ENCODE measurements around the gene DCLK1.
"Not testable (repeated sequence)": the region's sequence is repeated elsewhere in the genome, so short reads cannot be mapped to it uniquely, and the experiment has no call there.

The DCLK1 gene

DNA sequence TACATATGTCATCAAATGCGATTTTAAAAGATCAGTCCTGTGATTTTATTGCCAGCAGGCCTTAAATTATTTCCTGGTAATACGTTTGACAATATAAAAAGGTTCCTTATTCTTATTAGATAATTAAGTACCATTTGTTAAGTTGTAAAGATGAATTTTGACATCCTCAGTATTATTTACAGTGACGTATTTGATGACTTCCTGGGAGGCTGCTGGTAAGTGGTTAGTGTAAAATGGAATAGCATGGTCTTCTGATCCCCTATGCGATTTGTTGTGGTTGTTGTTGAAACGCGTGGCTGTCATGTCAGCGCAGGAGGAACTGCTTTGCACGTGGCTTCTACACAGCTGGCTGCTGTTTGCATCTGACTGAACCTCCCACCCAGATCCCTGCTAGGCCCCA, 99.7 kb downstream of the DCLK1 start:
- DNase-seq = no peak

DNA sequence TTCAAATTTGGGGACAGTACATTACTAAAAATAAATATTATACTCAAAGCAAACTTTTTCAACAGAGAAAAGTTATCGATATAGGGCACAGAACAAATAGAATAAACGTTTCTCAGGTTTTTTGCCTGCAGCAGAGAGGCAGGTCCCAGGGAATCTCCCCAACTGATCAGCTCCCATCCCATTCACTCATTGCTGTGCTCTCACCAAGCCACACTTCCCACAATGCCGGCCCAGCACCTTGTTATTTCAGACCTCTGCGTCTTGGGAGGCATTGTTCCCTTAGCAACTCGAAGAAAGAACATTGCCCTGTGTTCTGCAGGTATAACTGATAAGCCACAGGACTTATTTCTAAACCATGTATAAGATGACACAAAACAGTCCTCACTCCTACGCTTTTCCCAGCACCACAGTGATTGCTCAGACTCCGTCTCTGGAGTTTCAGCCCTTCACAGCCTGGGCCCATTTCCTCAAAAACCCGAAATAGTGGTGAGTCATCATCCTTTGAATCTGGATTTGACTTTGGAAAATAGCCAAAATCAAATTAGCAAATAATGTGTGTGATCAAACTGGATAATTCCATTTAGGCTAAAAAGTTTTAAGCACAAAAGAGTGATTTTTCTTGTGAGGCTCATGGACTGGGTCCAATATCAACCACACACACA, 100.4 kb downstream of the DCLK1 start:
- DNase-seq = peak; percentile 51

DNA sequence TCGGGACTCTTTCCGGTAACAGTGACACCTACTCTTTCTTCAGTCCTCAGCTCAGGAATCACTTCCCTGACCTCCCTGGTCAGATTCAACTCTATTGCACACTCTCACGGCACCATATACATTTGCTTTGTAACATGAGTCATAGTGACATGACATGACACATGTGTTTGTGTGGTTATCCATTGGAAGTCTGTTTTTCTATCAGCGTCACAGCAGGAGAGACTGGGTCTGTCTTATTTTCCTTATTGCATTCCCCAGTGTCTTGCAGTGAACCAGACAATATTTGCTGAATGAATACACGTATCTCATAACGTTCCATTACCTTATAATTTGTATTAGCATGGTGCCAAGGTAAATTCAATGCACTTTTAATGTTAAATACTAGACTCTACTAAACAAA, 102.0 kb downstream of the DCLK1 start:
- no peak for DNase-seq

DNA sequence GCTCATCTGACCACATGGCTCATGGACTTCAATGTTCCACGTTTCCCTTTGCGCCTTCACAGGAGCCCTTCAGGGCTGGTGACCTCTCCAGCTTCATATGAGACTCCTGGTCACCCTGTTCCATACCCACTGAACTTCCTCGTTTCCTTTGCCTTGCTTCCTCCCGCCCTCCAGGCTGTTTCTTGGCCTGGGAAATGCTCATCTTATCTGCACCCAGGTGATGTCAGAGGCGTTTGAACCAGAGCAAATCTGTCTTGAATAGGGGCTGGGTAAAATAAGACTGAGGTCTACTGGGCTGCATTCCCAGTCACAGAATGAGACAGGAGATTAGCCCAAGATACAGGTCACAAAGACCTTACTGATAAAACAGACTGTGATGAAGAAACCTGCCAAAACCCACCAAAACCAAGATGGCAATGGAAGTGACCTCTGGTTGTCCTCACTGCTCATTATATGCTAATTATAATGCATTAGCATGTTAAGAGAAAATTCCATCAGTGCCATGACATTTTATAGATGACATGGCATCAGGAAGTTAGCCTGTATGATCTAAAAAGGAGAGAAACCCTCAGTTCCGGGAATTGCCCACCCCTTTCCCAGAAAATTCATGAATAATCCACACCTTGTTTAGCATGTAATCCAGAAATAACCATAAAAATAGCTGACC, 102.7 kb downstream of the DCLK1 start:
- DNase-seq = no peak

DNA sequence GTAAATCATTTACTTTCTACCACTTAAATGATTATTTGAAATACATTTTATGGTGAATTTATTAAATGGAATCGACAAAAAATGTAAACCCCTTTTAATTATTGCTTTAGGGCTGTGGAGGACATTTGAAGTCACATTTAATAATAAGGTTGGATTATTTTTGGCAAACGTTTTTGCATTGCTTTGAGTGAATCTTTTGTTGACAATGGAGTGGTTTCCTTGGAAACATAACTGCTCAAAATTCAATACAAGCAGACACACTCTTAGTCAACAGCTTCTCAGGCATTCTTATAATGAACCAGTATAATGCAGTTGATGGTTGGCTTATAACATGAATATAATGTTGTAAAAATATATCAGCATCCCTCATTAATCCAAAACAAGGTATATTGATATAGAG, 104.7 kb downstream of the DCLK1 start:
- no peak for DNase-seq

DNA sequence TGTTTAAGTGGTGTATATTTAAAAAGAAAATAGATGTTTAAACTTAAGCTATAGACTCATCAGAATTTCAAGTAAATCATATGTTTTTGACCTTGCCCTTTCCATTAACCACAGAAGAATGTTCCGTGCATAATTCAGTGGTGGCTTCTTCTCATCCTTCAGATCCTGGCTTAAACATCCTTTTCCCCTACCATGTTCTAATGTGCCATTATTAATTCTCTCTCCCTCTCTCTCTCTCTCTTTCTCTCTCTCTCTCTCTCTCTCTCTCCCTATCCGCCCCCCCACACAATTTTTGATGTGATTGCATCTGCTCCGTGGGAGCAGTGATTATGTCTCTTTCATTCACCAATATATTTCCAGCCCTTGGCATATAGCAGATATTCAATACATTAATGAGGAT, 116.4 kb downstream of the DCLK1 start:
- no peak for DNase-seq

DNA sequence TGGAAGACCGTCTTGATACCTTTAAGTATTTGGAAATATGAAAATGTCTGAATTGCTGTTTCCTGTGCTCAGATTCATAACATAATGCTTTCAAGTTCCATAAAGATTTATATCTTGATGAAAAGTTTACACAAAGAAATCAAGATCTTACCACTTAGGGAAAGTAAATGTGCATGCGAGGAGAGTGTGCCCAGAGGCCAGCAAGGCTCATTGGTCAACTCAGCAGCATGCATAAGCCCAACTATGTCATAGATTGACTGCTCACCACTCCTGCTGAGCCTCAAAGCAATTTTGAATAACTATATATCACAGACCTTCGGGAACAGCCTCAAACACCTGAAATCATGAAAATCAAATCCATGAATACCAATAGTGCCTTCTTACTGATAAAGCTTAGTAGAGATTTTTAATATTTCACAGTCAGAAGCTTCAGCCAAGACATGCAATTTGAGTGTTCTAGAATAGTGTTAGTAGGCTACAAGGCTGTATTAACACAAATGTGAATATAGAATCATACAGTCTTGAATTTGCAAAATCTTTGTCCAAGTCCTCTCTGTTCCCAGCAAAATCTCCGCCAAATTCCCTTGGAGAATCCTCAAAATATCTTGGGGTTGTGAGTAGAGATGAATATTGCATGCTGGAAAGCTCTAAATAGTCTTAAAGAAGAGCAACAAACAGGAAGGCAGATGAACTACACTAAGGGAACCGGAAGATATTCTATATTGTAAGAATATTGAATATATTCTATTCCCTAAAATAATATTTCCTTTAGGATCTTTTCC, 124.1 kb downstream of the DCLK1 start:
- DNase-seq = no peak

DNA sequence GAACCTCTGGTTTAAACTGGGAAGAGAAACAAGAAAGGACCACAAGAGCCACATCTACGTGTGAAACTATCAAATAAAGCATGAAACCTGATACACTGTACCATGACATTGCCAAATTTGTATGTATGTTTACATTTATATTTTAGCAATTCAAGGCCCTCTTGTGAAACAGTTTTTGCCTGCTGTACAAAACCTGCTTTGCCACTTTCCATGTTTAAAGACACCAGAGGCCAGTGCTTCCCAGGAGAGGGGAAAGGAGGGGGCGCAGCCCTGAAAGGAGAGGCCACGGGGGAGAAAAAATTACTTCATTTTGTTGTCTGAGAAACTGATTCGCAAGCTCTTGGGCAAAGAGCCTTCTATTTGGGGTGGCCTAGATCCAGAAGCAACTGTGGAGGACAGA, 124.8 kb downstream of the DCLK1 start:
- no peak for DNase-seq

DNA sequence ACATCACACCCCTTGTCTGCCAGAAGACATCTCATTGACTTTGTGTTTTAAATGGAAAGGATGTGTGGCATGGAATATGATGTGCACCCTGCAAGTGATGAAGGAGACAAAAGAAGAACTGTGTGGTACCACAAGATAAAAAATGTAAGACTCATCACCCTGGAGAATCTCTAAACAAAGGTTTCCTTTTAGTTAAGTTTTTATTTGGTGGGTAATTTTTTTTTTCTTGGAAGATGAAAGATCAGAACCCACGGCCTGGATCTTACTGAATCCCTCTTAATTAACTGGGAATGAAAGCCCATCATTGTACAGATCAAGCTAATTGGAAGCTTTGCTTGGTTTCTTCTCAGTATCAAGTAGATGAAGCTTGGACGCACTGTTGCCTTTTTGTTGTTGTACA, 129.6 kb downstream of the DCLK1 start:
- no peak for DNase-seq

DNA sequence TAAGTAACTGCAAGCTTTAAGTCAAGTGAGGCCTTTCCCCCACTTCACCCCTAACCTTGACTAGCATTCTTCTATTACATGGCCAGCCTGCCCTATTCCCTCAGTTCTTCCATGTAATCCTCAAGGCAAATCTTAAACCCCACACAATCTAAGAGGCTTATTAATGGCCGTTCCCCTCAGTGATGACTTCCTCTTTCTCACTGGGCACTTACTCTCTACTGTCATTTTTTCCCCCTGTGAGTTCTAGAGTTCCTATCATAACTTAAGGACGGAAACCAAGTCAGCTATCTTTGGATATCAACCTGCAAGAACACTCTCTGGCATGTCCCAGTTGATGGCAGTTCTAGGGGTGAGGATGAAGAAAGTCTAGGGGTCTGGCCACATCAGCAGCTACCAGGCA, 131.2 kb downstream of the DCLK1 start:
- no peak for DNase-seq

DNA sequence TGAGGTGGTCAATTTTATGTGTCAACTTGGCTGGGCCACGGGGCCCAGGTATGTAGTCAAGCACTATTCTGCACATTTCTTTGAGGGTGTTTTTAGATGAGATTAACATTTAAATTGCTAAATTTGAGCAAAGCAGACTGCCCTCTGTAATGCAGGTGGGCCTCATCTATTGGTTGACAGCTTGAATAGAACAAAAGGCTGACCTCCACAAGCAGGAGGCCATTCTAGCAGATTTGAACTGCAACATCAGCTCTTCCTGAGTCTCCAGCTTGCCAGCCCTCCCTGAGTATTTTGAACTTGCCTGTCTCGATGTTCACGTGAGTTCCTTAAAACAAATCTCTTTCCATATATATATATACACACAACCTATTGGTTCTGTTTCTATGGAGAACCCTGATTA, 134.8 kb downstream of the DCLK1 start:
- no peak for DNase-seq

DNA sequence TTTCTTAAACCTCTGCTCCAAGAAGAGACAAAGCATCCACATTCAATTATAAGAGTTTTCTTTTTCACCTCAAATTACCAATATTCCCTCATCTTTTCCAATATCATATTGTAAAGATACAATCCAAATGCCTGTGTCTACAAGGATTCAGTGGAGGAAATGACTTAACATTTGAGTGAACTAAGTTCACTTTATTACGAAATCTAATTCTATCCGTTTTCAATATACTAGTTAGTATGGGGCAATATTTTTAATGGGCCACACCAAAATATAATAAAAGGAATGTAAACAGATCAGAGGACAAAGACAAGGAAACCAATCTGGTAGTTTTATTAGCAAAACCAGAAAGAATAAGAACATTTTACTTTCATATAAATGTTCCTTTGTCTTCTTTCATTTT, 136.0 kb downstream of the DCLK1 start:
- no peak for DNase-seq

DNA sequence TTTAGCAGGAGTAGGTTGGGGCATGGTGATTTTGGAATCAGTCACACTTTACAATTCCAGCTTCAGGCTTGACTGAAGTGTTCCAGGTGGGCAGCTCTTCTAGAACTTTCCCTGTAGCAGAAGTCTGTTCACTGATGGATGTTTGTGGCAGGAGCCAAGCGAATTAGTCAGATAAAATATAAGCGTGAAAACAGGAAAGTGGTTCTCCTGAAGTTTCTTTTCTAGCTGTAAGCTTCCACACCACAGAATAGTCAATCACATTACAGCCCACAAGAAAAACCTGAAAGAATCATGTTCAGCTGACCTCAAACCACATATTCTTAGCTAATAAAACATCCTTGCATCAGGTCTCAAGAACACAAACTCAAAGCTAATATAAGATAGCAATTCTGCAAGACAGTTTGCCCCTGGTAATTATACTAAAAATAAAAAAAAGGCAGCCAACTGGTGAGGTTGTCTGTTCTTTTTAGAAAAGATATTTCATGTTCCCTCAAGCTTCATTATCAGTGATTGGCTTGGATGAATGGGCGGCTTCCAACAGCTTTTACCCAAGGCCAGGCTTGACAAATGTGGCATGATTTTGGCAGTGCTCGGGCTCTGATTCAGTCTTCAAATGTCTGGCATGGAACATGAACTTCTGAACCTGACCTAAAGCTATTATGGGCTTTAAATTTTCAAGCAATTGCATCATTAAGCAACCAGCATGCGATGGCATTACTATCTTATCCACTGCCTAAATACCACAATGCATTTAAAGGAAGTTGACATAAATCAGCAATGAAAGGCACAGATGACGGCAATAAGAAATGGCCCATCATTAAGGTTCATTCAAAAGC, 136.8 kb downstream of the DCLK1 start:
- DNase-seq = peak; percentile 75

DNA sequence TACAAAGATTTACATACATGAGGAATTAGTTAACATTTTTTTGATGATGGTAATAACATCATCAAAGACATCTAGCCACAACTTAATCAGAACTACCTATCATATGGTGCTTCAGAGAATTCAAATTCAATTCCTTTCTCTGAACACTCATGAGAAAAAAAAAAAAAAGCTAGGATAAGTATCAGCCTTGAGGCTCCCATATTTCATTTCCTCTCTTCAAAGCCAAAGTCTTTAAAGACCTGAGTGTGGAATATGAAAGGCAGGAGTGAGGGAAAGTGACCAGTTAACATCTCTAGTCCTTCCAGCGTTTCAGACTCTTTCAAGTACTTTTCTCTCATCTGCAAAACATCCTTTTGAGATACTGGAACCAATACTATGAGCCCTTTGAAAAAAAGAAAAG, 137.5 kb downstream of the DCLK1 start:
- no peak for DNase-seq

DNA sequence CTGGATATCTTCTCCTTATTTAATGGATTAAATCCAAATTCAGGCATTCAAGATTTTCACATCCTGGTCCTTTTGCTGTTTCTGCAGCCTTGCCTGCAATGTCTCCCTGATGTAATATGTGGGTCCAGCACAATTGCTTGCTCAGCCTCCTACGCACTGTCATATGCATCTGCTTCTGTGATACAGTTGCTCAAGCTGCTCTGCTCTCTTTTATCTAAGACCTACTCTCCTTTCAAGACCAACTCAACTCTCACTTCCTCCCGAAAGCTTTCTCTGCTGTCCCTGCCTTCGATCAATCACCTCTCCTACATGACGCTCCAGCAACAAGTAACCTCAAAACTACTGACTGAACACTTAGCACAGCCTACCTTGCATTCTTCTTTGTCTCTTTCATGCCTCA, 138.2 kb downstream of the DCLK1 start:
- no peak for DNase-seq

DNA sequence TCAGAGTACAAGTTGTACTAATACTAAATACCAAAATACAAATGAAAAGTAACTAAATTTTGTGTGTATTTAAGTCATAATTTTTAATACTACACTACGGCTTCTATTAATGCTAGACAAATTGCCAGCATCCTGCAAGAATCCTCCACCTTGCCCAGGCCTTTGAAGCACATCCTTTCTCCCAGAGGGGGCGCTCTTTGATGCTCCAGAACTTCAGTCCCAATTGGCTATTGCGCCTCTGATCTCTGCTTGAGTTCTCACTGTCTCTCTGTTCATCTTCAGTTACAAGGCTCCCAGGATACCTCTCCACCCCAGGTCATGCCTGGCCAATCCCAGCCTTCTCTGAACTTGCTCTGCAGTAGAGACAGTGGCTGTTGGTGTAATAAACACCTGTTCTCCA, 141.0 kb downstream of the DCLK1 start:
- no peak for DNase-seq

DNA sequence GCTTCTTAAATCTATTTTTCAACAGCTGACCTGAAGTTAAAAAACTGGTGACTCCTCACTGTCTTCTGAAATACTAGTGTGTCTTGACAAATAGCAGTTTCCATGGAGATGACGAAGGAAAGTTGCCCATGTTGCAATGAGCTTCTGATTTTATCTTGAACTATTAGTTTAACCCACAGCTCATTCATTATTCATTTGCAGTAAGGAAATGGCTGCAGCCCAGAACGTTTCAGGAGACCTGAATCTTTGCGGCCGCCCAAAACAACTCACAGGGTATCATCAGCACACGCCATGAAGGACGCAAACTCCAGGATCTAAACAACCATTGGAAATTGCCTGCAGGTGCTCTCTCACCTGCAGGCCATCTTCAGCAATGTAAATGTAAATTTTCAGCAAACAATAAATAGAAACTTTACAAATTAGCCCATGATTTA, 142.5 kb downstream of the DCLK1 start:
- no peak for DNase-seq

DNA sequence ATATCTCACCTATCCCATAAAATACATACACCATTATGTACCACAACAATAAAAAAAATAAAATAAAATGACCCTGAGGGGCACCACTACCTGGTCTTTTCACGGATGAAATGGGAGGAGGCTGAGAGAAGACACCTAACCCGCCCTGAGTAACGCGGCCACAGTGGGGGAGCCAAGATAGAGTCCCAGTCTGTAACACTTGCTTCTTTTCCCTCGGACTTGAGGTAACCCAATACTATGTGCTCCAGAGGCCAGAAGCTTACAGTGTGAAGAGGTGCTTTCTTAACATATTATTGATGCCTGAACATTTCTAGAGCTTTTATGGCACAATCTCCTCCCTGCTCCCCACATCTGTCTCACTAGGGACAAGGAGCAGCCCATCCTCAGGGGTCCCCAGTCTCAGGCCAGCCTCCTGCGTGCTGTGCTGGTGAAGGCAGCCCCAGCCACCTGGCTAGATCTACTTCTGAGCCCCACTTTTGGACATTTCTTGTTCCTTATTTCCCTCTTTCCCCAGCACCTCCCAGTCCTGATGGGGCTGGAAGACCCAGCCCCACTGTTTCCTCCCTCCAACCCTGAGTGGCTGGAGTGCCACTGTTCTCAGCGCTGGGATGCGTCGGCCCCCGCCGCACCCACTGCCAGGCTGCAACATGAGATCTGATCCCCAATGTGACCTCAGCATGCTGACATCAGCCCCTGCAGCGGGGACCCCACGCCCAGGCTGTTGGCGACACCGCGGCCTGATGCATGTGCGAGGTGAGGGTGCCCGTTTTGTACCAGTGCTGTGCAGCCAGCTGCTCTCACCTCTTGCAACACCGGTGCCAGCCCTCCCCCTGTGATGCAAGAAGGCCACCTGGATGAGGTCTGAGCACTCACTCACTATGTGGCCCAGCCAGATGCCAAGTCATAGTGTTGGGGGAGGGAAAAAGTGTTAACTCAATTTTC, 143.3 kb downstream of the DCLK1 start:
- no peak for DNase-seq

DNA sequence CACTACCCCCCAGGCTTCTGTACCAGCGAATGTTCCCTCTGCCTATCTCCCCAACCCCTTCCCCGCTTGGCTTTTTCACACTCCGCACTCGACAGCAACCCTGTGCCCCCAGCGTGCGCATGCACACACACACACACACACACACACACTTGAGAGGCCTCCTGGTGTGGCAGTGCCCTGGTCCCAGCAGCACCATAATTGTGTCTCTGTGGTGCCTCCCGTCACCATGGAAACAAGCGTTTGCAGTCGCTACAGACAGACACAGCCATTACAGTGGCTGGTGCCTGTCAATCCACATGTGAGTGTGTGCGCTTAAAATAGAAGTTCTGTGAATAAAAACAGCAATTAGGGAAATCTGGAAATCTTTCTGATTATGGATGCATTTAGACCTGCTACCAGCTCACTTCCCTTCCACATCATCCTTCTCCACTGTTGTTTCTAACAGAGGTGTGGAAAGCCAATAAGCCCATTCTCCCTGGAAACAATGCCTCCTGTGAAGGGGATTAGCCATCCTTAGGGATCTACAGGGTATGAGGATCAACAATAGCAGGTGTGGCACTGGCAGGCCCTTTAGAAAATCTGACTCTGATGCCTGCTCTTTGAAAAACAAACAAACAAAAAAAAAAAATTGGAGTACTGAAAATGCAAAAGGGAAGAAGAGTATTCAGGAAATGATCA, 146.3 kb downstream of the DCLK1 start:
- DNase-seq = no peak

DNA sequence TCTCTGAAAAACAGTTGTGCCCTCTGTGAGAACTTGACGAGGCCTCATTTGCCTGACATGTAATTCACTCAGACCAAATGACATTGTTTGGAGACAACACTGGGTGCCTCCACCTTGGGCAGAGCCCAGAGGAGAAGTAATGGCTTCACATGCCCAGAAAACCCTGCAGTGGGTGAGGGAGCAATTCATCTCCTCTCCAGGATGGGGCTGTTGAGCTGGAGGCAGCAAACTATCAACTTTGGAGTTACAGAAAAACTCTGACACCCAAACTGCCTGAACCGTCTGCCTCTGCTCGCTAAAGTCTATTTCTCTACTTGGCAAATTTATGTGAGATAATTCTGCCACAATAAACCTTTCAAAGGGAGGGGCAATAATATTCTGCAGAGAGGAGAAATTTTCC, 146.9 kb downstream of the DCLK1 start:
- no peak for DNase-seq

DNA sequence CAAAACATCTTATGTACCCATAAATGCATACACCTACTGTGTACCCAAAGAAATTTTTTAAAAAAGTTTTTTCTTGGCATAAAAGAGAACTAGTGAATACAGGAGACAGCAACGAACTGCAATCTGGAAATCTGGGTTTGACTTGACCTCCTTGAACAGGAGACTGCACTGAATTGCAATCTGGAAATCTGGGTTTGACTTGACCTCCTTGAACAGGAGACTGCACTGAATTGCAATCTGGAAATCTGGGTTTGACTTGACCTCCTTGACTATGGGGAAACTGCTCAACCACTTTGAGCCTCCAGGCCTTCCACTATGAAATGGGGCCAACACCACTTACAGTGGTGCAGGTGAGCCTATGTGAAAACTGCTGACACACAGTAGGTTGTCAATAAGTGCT, 147.5 kb downstream of the DCLK1 start:
- DNase-seq = not testable (repeated sequence)

DNA sequence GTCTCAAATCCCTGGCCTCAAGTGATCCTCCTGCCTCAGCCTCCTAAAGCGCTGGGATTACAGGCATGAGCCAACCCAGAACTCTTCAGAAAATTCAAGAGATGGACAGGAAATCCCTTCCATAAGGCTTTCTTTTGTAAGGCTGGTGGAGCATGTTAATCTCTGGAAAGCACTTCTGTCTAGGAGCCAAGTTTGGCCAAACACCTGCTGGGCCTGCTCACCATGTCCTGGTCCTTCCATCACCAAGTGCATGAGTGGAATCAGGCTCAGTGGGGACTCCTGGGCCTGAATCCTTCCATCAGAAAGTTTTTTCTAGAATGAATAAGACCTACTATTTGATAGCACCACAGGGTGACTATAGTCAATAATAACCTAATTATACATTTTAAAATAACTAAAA, 148.0 kb downstream of the DCLK1 start:
- peak; percentile 47 for DNase-seq

All from NCI-H446 treated with DMSO at 0.1 percent for 48 hours (cell line).